CD4-positive, alpha-beta T cell treated with Interleukin-4 for 4 hours (primary cell): Measurements from ENCODE around the gene ADGRD1.

ENCODE experiments used
- DNase-seq: peaks from one replicate; pipeline ENCODE4 v3.0.0-alpha.2; 2020

Gene ADGRD1

GRCh38 chr12:131176926-131177325 is 223.2 kb downstream of the ADGRD1 start:
- DNase-seq: no peak

GRCh38 chr12:131177599-131177998 is 223.9 kb downstream of the ADGRD1 start:
- DNase-seq: no peak

- no peak for DNase-seq
Observed at GRCh38 chr12:131187602-131188001, 233.9 kb downstream of the ADGRD1 start.

- DNase-seq: no peak
Observed at GRCh38 chr12:131188131-131189050, 234.7 kb downstream of the ADGRD1 start.

GRCh38 chr12:131189781-131190180 is 236.1 kb downstream of the ADGRD1 start:
- DNase-seq: no peak

GRCh38 chr12:131190965-131191364 is 237.3 kb downstream of the ADGRD1 start:
- DNase-seq: no peak
